ENCODE results near the gene STK25.

- TF ChIP-seq POLR2A (IDR thresholded peaks at IDR 0.05; ENCODE audit: low read length) (no peak), GATA1 (IDR thresholded peaks at IDR 0.05; ENCODE audit: low read depth, low read length) (no peak)
These were observed 53.4 kb downstream of the STK25 start for GRCh38 chr2:241454837-241455485.

Data from erythroblast (primary cell).